Measurements from ENCODE around the gene CABLES1. TPM values are rescaled to one million over a fixed set of nuclear protein-coding genes. Genes with fewer than 3 reads are reported as not detected.

Gene CABLES1
- total RNA-seq, 1 experiment from 2014 or later = 66.4 TPM

DNA sequence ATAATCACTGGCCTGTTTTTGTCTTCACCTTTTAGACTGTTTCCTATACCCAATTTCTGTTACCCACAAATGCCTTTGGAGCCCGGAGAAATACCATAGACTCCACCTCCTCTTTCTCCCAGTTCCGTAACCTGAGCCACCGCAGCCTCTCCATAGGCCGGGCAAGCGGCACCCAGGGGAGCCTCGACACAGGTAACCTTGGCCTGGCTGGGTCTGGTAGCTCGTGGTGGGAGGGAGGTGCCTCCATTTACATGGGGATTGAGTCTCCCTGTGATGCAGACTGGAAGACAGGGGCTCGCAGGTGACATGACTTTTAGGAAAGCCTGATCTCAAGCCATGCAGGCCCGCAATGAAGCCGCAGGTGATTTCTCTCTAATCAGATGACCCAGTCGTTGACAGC lies 100.6 kb downstream of the CABLES1 start:
- Histone ChIP-seq H3K9me3 (ENCODE audit: control insufficient read depth, insufficient read depth, low read depth, low read length) (no peaks in the 10 kb centered on the region), H3K4me1 (ENCODE audit: control insufficient read depth, insufficient read depth, low read length) (no peaks in the 10 kb centered on the region; the same call in 1 of the 2 replicates), H3K36me3 (ENCODE audit: control insufficient read depth, insufficient read depth, low read length) (no peaks in the 10 kb centered on the region; the same call in 1 of the 2 replicates), H3K4me3 (ENCODE audit: low read depth in 2 of 2, low read length in 2 of 2) (no peak overlapping the region), H3K27ac (ENCODE audit: low read length) (no peak overlapping the region), H3K27me3 (ENCODE audit: control insufficient read depth, insufficient read depth, low read length) (no peaks in the 10 kb centered on the region)
- TF ChIP-seq POLR2AphosphoS5 (IDR thresholded peaks at IDR 0.05; ENCODE audit: low read depth, low read length) = no peak
- no peak for TF ChIP-seq SIN3A (IDR thresholded peaks at IDR 0.05; ENCODE audit: borderline replicate concordance, insufficient read depth, low read depth, low read length)
- TF ChIP-seq TCF7L2 (IDR thresholded peaks at IDR 0.05; ENCODE audit: low read depth, low read length) = no peak
- TF ChIP-seq REST (IDR thresholded peaks at IDR 0.05; ENCODE audit: insufficient read depth in 1 of 2, low read depth in 2 of 2, low read length in 1 of 2) = no peak
- TF ChIP-seq CTCF (IDR thresholded peaks at IDR 0.05) = no peak
- DNase-seq (ENCODE audit: low read depth, low spot score) (no peak), ATAC-seq (no peak)
- ChIA-PET POLR2A (interaction anchor here (0.6 kb wide), 2 partner anchors 37 to 208 kb away, joined by 3 read pairs; no protein-coding TSS in a partner anchor), CTCF (interaction anchor here (1.0 kb wide), 1 partner anchor 24 kb away, joined by 3 read pairs; no protein-coding TSS in a partner anchor)
- in situ Hi-C loops (cut with HindIII; ENCODE audit: low pct_unique_long_range_greater_than_20kb, low sequenced_read_pairs) = no loop called here
- intact Hi-C loops (cut with micrococcal nuclease; ENCODE audit: unreplicated experiment) = no loop called here
- no TSS peak for BruUV-seq (replicated peaks)

- H3K27me3 ChIP-seq (ENCODE audit: control insufficient read depth, insufficient read depth, low read length) = no peaks in the 10 kb centered on the region
- ATAC-seq (no peak), DNase-seq (ENCODE audit: low read depth, low spot score) (no peak)
- H3K4me3 ChIP-seq (ENCODE audit: low read depth in 2 of 2, low read length in 2 of 2) = no peak overlapping the region
- no peaks in the 10 kb centered on the region for H3K9me3 ChIP-seq (ENCODE audit: control insufficient read depth, insufficient read depth, low read depth, low read length)
- intact Hi-C loops (cut with micrococcal nuclease; ENCODE audit: unreplicated experiment) = no loop called here
- H3K27ac ChIP-seq (ENCODE audit: low read length) = no peak overlapping the region
- no peaks in the 10 kb centered on the region; the same call in 1 of the 2 replicates for H3K4me1 ChIP-seq (ENCODE audit: control insufficient read depth, insufficient read depth, low read length)
- H3K36me3 ChIP-seq (ENCODE audit: control insufficient read depth, insufficient read depth, low read length) = no peaks in the 10 kb centered on the region; the same call in 1 of the 2 replicates
- in situ Hi-C loops (cut with HindIII; ENCODE audit: low pct_unique_long_range_greater_than_20kb, low sequenced_read_pairs) = no loop called here
- CTCF ChIA-PET = interaction anchor here (1.0 kb wide), 1 partner anchor 23 kb away, joined by 3 read pairs; no protein-coding TSS in a partner anchor
- POLR2A ChIA-PET = no interaction called here
- TF ChIP-seq POLR2AphosphoS5 (IDR thresholded peaks at IDR 0.05; ENCODE audit: low read depth, low read length) (no peak), REST (IDR thresholded peaks at IDR 0.05; ENCODE audit: insufficient read depth in 1 of 2, low read depth in 2 of 2, low read length in 1 of 2) (no peak), CTCF (IDR thresholded peaks at IDR 0.05) (no peak), TCF7L2 (IDR thresholded peaks at IDR 0.05; ENCODE audit: low read depth, low read length) (no peak), SIN3A (IDR thresholded peaks at IDR 0.05; ENCODE audit: borderline replicate concordance, insufficient read depth, low read depth, low read length) (no peak)
- no TSS peak for BruUV-seq (replicated peaks)
These were observed 101.7 kb downstream of the CABLES1 start for GRCh38 chr18:23236876-23237468.

Data from Panc1 (cell line).